HG03025 (cell line): ENCODE results near the gene PLPP7.
"Not testable (repeated sequence)": the region's sequence is repeated elsewhere in the genome, so short reads cannot be mapped to it uniquely, and the experiment has no call there.

Source experiments
- ATAC-seq: cut with Tn5 transposase; IDR thresholded peaks from one replicate; pipeline ENCODE4 v1.9.1; 2021; ENCODE audit warnings: mild to moderate bottlenecking, moderate library complexity; ENCODE audit not compliant: unreplicated experiment, low FRiP score

Gene PLPP7

GRCh38 chr9:131289301-131290035 is at the start of gene PLPP7:
PLPP7 (plus strand) TSS chr9:131289723; CDS start chr9:131289998, 275 bp downstream.
- no peak for ATAC-seq

GRCh38 chr9:131240047-131240921 is 49.2 kb upstream of the PLPP7 start:
- ATAC-seq = no peak

GRCh38 chr9:131244331-131244730 is 45.2 kb upstream of the PLPP7 start:
- ATAC-seq = not testable (repeated sequence)

GRCh38 chr9:131246618-131247017 is 42.9 kb upstream of the PLPP7 start:
- no peak for ATAC-seq

- ATAC-seq = no peak
Measured at GRCh38 chr9:131252120-131252519, 37.4 kb upstream of the PLPP7 start.

- ATAC-seq = no peak
Measured at GRCh38 chr9:131253891-131254491, 35.5 kb upstream of the PLPP7 start.

GRCh38 chr9:131254626-131255025 is 34.9 kb upstream of the PLPP7 start:
- ATAC-seq = no peak

GRCh38 chr9:131255676-131256197 is 33.8 kb upstream of the PLPP7 start:
- no peak for ATAC-seq

GRCh38 chr9:131257266-131258025 is 32.1 kb upstream of the PLPP7 start:
- ATAC-seq = no peak

- ATAC-seq = no peak
Measured at GRCh38 chr9:131258186-131258585, 31.3 kb upstream of the PLPP7 start.

- no peak for ATAC-seq
Measured at GRCh38 chr9:131258698-131259431, 30.7 kb upstream of the PLPP7 start.

GRCh38 chr9:131259432-131259898 is 30.1 kb upstream of the PLPP7 start:
- ATAC-seq = no peak

GRCh38 chr9:131259916-131260597 is 29.5 kb upstream of the PLPP7 start:
- ATAC-seq = no peak

GRCh38 chr9:131260751-131261452 is 28.6 kb upstream of the PLPP7 start:
- ATAC-seq = no peak

- ATAC-seq = no peak
Measured at GRCh38 chr9:131262327-131263032, 27.0 kb upstream of the PLPP7 start.

- not testable (repeated sequence) for ATAC-seq
Measured at GRCh38 chr9:131263033-131263343, 26.5 kb upstream of the PLPP7 start.

GRCh38 chr9:131263701-131264100 is 25.8 kb upstream of the PLPP7 start:
- ATAC-seq = no peak

GRCh38 chr9:131264231-131264630 is 25.3 kb upstream of the PLPP7 start:
- no peak for ATAC-seq
